B cell (primary cell): Measurements from ENCODE around the gene SOX18. TPM values are rescaled to one million over a fixed set of nuclear protein-coding genes. Genes with fewer than 3 reads are reported as not detected.

Experiments used
- ATAC-seq: fragments of 200-7000 bp; cut with Tn5 transposase; one replicate; pipeline ENCODE4 v1.10.0; 2021; ENCODE audit warnings: low read depth, mild to moderate bottlenecking, moderate number of reproducible peaks, moderate library complexity
- CTCF ChIA-PET: fragments of 350-600 bp; sonication (Branson Sonifier 250); formaldehyde crosslinking; loops from one replicate; lab custom pipeline; 2021; ENCODE audit warnings: antibody characterized with exemption, inconsistent platforms; lab: Charles Lee
- POLR2A ChIA-PET: fragments of 350-600 bp; sonication (Branson Sonifier 250); formaldehyde crosslinking; loops from one replicate; lab custom pipeline; 2021; ENCODE audit warnings: antibody characterized with exemption; lab: Charles Lee
- DNase-seq: peaks from one replicate; pipeline ENCODE4 v3.0.0; 2013
- H2AFZ ChIP-seq: 2 replicates; pipeline ENCODE4 v1.6.1; 2012; ENCODE audit warnings: mild to moderate bottlenecking, low read depth, low read length; ENCODE audit not compliant: insufficient read depth, poor library complexity, severe bottlenecking
- H3K27ac ChIP-seq, 2 donors: 1 replicate in 1 of 2; 2 replicates in 1 of 2; pipeline ENCODE4 v1.5.1; 2012 to 2013; ENCODE audit warnings: low read length in 2 of 2, mild to moderate bottlenecking in 2 of 2, moderate library complexity in 1 of 2
- H3K27me3 ChIP-seq, 4 experiments: fragments of 200-600 bp in 1 of 4; sonication (generic) in 1 of 4; replicated peaks in 1 of 4; 1 replicate in 2 of 4; 2 replicates in 2 of 4; pipeline versions ENCODE4 v1.6.1 to v1.7.0; 2013 to 2016; ENCODE audit warnings: low read length in 3 of 4, mild to moderate bottlenecking in 2 of 4, mixed read lengths in 1 of 4, moderate library complexity in 1 of 4; ENCODE audit not compliant: insufficient read depth in 4 of 4, control insufficient read depth in 3 of 4; ENCODE audit errors: control extremely low read depth in 1 of 4
- H3K36me3 ChIP-seq, 2 experiments: replicated peaks in 1 of 2; 1 replicate in 1 of 2; 2 replicates in 1 of 2; pipeline versions ENCODE4 v1.6.1 to v1.7.1; 2013; ENCODE audit warnings: low read length in 1 of 2; ENCODE audit not compliant: insufficient read depth in 2 of 2, control insufficient read depth in 1 of 2; ENCODE audit errors: control extremely low read depth in 1 of 2, extremely low read depth in 1 of 2
- H3K4me1 ChIP-seq, 2 donors: fragments of 200-600 bp in 1 of 2; sonication (generic) in 1 of 2; 1 replicate in 1 of 2; 2 replicates in 1 of 2; pipeline versions ENCODE4 v1.5.1 to v1.6.1; 2013 to 2017; ENCODE audit warnings: low read length in 2 of 2; ENCODE audit not compliant: control insufficient read depth in 2 of 2, insufficient read depth in 2 of 2
- H3K4me2 ChIP-seq: replicated peaks from 2 replicates; pipeline ENCODE3; 2012; ENCODE audit warnings: mild to moderate bottlenecking, low read depth, low read length; ENCODE audit not compliant: poor library complexity, severe bottlenecking
- H3K4me3 ChIP-seq, 5 experiments: fragments of 200-600 bp in 1 of 5; sonication (generic) in 1 of 5; 1 replicate in 3 of 5; 2 replicates in 2 of 5; pipeline versions ENCODE4 v1.5.1 to v1.7.0; 2011 to 2016; ENCODE audit warnings: low read length in 4 of 5, mild to moderate bottlenecking in 4 of 5, low read depth in 2 of 5, control low read depth in 1 of 5, moderate library complexity in 1 of 5; ENCODE audit not compliant: insufficient read depth in 1 of 5; ENCODE audit errors: control extremely low read depth in 1 of 5, extremely low read depth in 1 of 5
- H3K79me2 ChIP-seq: fragments of 200-600 bp; sonication (generic); one replicate; pipeline ENCODE4 v1.6.0; 2016; ENCODE audit warnings: low read length; ENCODE audit not compliant: control insufficient read depth, insufficient read depth
- H3K9ac ChIP-seq: fragments of 200-600 bp; sonication (generic); 2 replicates; pipeline ENCODE4 v1.6.1; 2017; ENCODE audit warnings: mild to moderate bottlenecking, low read length, moderate library complexity
- H3K9me3 ChIP-seq, 3 donors: one replicate each; pipeline versions ENCODE4 v1.6.1 to v1.7.1; 2013; ENCODE audit warnings: low read length in 2 of 3; ENCODE audit not compliant: control insufficient read depth in 2 of 3, insufficient read depth in 1 of 3; ENCODE audit errors: control extremely low read depth in 1 of 3
- H4K20me1 ChIP-seq: 2 replicates; pipeline ENCODE4 v1.6.0; 2012; ENCODE audit warnings: mild to moderate bottlenecking, low read length; ENCODE audit not compliant: insufficient read depth, control insufficient read depth, poor library complexity, severe bottlenecking
- H3K27ac Mint-ChIP-seq: one replicate; pipeline ENCODE4 v1.8.0; 2021; ENCODE audit warnings: mixed read lengths
- H3K27me3 Mint-ChIP-seq: one replicate; pipeline ENCODE4 v1.8.0; 2021; ENCODE audit warnings: mixed read lengths
- H3K4me1 Mint-ChIP-seq: one replicate; pipeline ENCODE4 v1.8.0; 2021; ENCODE audit warnings: mixed read lengths
- H3K4me3 Mint-ChIP-seq: one replicate; pipeline ENCODE4 v1.8.0; 2021; ENCODE audit warnings: mixed read lengths
- H3K9me3 Mint-ChIP-seq: one replicate; pipeline ENCODE4 v1.8.0; 2022; ENCODE audit warnings: mixed read lengths; ENCODE audit not compliant: insufficient read depth
- EZH2 ChIP-seq: IDR thresholded peaks from 2 replicates; pipeline ENCODE4 v1.6.1; 2012; ENCODE audit warnings: borderline replicate concordance, low read depth, mild to moderate bottlenecking, moderate library complexity, low read length; ENCODE audit not compliant: insufficient read depth, poor library complexity, severe bottlenecking
- WGBS: methylation state at CpG from one replicate; pipeline ENCODE4 v1.1.5; 2013; ENCODE audit warnings: missing lambda C conversion rate; ENCODE audit not compliant: insufficient coverage; 5-methylcytosine and 5-hydroxymethylcytosine counted together
- intact Hi-C: fragments of 100-400 bp; cut with micrococcal nuclease; formaldehyde crosslinking; loops from one replicate; pipeline ENCODE4 v1.10.0; 2022
- polyA plus RNA-seq: library from polyadenylated mRNA; depleted of rRNA; stranded (reverse); fragments of >200 nt; gene quantifications from 2 replicates; pipeline ENCODE4 v1.2.3, GENCODE V29; 2012
- total RNA-seq, 2 donors: library from RNA; stranded (reverse); fragments of 120-200 nt in 1 of 2; gene quantifications; 1 replicate in 1 of 2; 2 replicates in 1 of 2; pipeline versions ENCODE4 v1.2.3 to v1.2.4, GENCODE V29; 2013 to 2022
- TF ChIP-seq, protein P1 (sequence below): fragments of 200-600 bp; IDR thresholded peaks from one replicate; pipeline ENCODE4 v1.8.0; 2022; ENCODE audit warnings: antibody characterized with exemption, mild to moderate bottlenecking

Gene SOX18
- total and polyA plus RNA-seq, 2 donors (not counting 1 experiment from before 2014, with no cell fraction given) = not detected

GRCh38 chr20:64098471-64099013 is 49.1 kb upstream of the SOX18 start:
- Histone ChIP-seq H2AFZ (no peak overlapping the region), H3K9me3 (peaks cover 0 to 4% (median 0%) of the 10 kb centered on the region in 3 donors), H3K27me3 (peaks cover 0 to 21% (median 5%) of the 10 kb centered on the region in 4 experiments), H3K4me3 (no peak overlapping the region), H3K36me3 (peaks cover 0 to 16% of the 10 kb centered on the region in 2 experiments), H3K9ac (no peak overlapping the region), H3K79me2 (peaks cover 5% of the 10 kb centered on the region), H4K20me1 (no peaks in the 10 kb centered on the region), H3K4me1 (peaks cover 26 to 46% of the 10 kb centered on the region in 2 donors), H3K27ac (no peak overlapping the region), H3K4me2 (no peak overlapping the region)
- Mint-ChIP-seq H3K4me3 (no peak overlapping the region), H3K27ac (no peak overlapping the region), H3K27me3 (no peaks in the 10 kb centered on the region), H3K4me1 (peaks cover 45% of the 10 kb centered on the region), H3K9me3 (peaks cover 3% of the 10 kb centered on the region)
- no peak for DNase-seq
- ATAC-seq = no peak
- intact Hi-C loops = no loop called here
- TF ChIP-seq EZH2 = no peak
- TF ChIP-seq, protein P1, sequence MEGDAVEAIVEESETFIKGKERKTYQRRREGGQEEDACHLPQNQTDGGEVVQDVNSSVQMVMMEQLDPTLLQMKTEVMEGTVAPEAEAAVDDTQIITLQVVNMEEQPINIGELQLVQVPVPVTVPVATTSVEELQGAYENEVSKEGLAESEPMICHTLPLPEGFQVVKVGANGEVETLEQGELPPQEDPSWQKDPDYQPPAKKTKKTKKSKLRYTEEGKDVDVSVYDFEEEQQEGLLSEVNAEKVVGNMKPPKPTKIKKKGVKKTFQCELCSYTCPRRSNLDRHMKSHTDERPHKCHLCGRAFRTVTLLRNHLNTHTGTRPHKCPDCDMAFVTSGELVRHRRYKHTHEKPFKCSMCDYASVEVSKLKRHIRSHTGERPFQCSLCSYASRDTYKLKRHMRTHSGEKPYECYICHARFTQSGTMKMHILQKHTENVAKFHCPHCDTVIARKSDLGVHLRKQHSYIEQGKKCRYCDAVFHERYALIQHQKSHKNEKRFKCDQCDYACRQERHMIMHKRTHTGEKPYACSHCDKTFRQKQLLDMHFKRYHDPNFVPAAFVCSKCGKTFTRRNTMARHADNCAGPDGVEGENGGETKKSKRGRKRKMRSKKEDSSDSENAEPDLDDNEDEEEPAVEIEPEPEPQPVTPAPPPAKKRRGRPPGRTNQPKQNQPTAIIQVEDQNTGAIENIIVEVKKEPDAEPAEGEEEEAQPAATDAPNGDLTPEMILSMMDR = no peak
- ChIA-PET CTCF (interaction anchor here (1.5 to 5.8 kb wide), 4 partner anchors 14 to 59 kb away, joined by 5 to 76 read pairs (median 46); partner anchors contain the start of genes LKAAEAR1, OPRL1 and RGS19), POLR2A (interaction anchor here (1.2 to 2.4 kb wide), 3 partner anchors 12 to 22 kb away, joined by 3 to 24 read pairs (median 21); partner anchors contain the start of gene LKAAEAR1)
- 98% methylated on average over 28 of the region's 28 CpGs for WGBS

- WGBS = 82% methylated on average over 6 of the region's 6 CpGs
- no peaks in the 10 kb centered on the region for H4K20me1 ChIP-seq
- POLR2A ChIA-PET = no interaction called here
- H3K9me3 Mint-ChIP-seq = peaks cover 3% of the 10 kb centered on the region
- intact Hi-C loops = no loop called here
- no peak overlapping the region for H3K27ac Mint-ChIP-seq
- no peaks in the 10 kb centered on the region for H3K27me3 Mint-ChIP-seq
- DNase-seq (no peak), ATAC-seq (no peak)
- H3K4me3 Mint-ChIP-seq = no peak overlapping the region
- no peak overlapping the region for H3K4me3 ChIP-seq
- peaks cover 0 to 6% (median 4%) of the 10 kb centered on the region in 4 experiments for H3K27me3 ChIP-seq
- no peak overlapping the region for H3K4me2 ChIP-seq
- peaks cover 47% of the 10 kb centered on the region for H3K4me1 Mint-ChIP-seq
- no peak overlapping the region for H2AFZ ChIP-seq
- peaks cover 4% of the 10 kb centered on the region for H3K79me2 ChIP-seq
- peaks cover 0 to 16% of the 10 kb centered on the region in 2 experiments for H3K36me3 ChIP-seq
- H3K27ac ChIP-seq = no peak overlapping the region
- H3K9me3 ChIP-seq = peaks cover 0 to 4% (median 0%) of the 10 kb centered on the region in 3 donors
- CTCF ChIA-PET = interaction anchor here (1.0 to 1.2 kb wide), 2 partner anchors 13 to 24 kb away, joined by 3 to 5 read pairs; partner anchors contain the start of gene LKAAEAR1
- no peak overlapping the region for H3K9ac ChIP-seq
- TF ChIP-seq, protein P1 = no peak
- no peak for TF ChIP-seq EZH2
- peaks cover 22 to 41% of the 10 kb centered on the region in 2 donors for H3K4me1 ChIP-seq
Measured at GRCh38 chr20:64096535-64096934, 47.1 kb upstream of the SOX18 start.
